Chondrocyte (in vitro differentiated cells): ENCODE results near the gene ELANE. TPM values are rescaled to one million over a fixed set of nuclear protein-coding genes. Genes with fewer than 3 reads are reported as not detected.

Experiments used
- DNase-seq: peaks from one replicate; pipeline ENCODE4 v3.0.0; 2021; ENCODE audit warnings: mixed read lengths, low spot score
- H3K27ac Mint-ChIP-seq: one replicate; pipeline ENCODE4 v1.8.0; 2021; ENCODE audit warnings: mild to moderate bottlenecking, moderate library complexity, mixed read lengths; ENCODE audit not compliant: unreplicated experiment
- H3K27me3 Mint-ChIP-seq: 2 replicates; pipeline ENCODE4 v1.8.0; 2021; ENCODE audit warnings: low read depth, mixed read lengths
- H3K36me3 Mint-ChIP-seq: 2 replicates; pipeline ENCODE4 v1.8.0; 2021; ENCODE audit warnings: low read depth, mixed read lengths
- H3K4me1 Mint-ChIP-seq: 2 replicates; pipeline ENCODE4 v1.8.0; 2021; ENCODE audit warnings: low read depth, mild to moderate bottlenecking, mixed read lengths
- H3K4me3 Mint-ChIP-seq: one replicate; pipeline ENCODE4 v1.8.0; 2021; ENCODE audit warnings: mild to moderate bottlenecking, moderate library complexity, mixed read lengths; ENCODE audit not compliant: unreplicated experiment
- H3K9me3 Mint-ChIP-seq: 2 replicates; pipeline ENCODE4 v1.8.0; 2021; ENCODE audit warnings: low read depth, mixed read lengths
- CTCF ChIP-seq: fragments of 200-600 bp; sonication (generic); IDR thresholded peaks from 2 replicates; pipeline ENCODE4 v1.5.0; 2021; ENCODE audit warnings: antibody characterized with exemption, mild to moderate bottlenecking, moderate library complexity
- total RNA-seq: library from RNA; stranded (reverse); gene quantifications from 3 replicates; pipeline ENCODE4 v1.2.1, GENCODE V29; 2021

The ELANE gene
- total RNA-seq, 1 donor from 2014 or later: not detected

GRCh38 chr19:879711-880438 lies 27.8 kb downstream of the ELANE start:
- Mint-ChIP-seq H3K4me1 (no peaks in the 10 kb centered on the region), H3K27me3 (no peaks in the 10 kb centered on the region), H3K9me3 (no peaks in the 10 kb centered on the region), H3K4me3 (no peak overlapping the region), H3K36me3 (peaks cover 12% of the 10 kb centered on the region), H3K27ac (no peak overlapping the region)
- TF ChIP-seq CTCF: no peak
- no peak for DNase-seq

GRCh38 chr19:881385-882071 lies 29.4 kb downstream of the ELANE start:
- Mint-ChIP-seq H3K27ac (no peak overlapping the region), H3K36me3 (peaks cover 6% of the 10 kb centered on the region), H3K4me3 (no peak overlapping the region), H3K27me3 (no peaks in the 10 kb centered on the region), H3K9me3 (no peaks in the 10 kb centered on the region), H3K4me1 (no peaks in the 10 kb centered on the region)
- DNase-seq: no peak
- TF ChIP-seq CTCF: no peak

- no peak for TF ChIP-seq CTCF
- DNase-seq: no peak
- no peaks in the 10 kb centered on the region for H3K27me3 Mint-ChIP-seq
- peaks cover 9% of the 10 kb centered on the region for H3K36me3 Mint-ChIP-seq
- H3K9me3 Mint-ChIP-seq: no peaks in the 10 kb centered on the region
- H3K4me1 Mint-ChIP-seq: no peaks in the 10 kb centered on the region
- H3K27ac Mint-ChIP-seq: no peak overlapping the region
- H3K4me3 Mint-ChIP-seq: no peak overlapping the region
Observed at GRCh38 chr19:882871-883497, 30.9 kb downstream of the ELANE start.

- no peak for DNase-seq
- H3K36me3 Mint-ChIP-seq: peaks cover 9% of the 10 kb centered on the region
- H3K27ac Mint-ChIP-seq: no peak overlapping the region
- no peaks in the 10 kb centered on the region for H3K27me3 Mint-ChIP-seq
- no peak for TF ChIP-seq CTCF
- no peaks in the 10 kb centered on the region for H3K4me1 Mint-ChIP-seq
- no peak overlapping the region for H3K4me3 Mint-ChIP-seq
- H3K9me3 Mint-ChIP-seq: no peaks in the 10 kb centered on the region
Observed at GRCh38 chr19:883661-884211, 31.6 kb downstream of the ELANE start.

GRCh38 chr19:884420-885211 lies 32.5 kb downstream of the ELANE start:
- no peak for DNase-seq
- H3K4me1 Mint-ChIP-seq: no peaks in the 10 kb centered on the region
- TF ChIP-seq CTCF: no peak

More at GRCh38 chr19:884420-885211, 32.5 kb downstream of the ELANE start:
- H3K36me3 Mint-ChIP-seq: peaks cover 7% of the 10 kb centered on the region
- H3K27me3 Mint-ChIP-seq: no peaks in the 10 kb centered on the region
- H3K4me3 Mint-ChIP-seq: no peak overlapping the region
- no peaks in the 10 kb centered on the region for H3K9me3 Mint-ChIP-seq
- no peak overlapping the region for H3K27ac Mint-ChIP-seq
